Muscle of back (tissue), 13 donors: ENCODE measurements around the gene LOXHD1. TPM values are rescaled to one million over a fixed set of nuclear protein-coding genes. Genes with fewer than 3 reads are reported as not detected.

Experiments used
- DNase-seq, 3 donors: peaks; one replicate each; pipeline versions ENCODE4 v3.0.0 to v3.0.0-alpha.2; 2013
- long read RNA-seq, 9 donors: transcript quantifications; one replicate each; lab custom pipeline, GENCODE V29; 2026
- polyA plus RNA-seq, 10 donors: library from polyadenylated mRNA; unstranded; fragments of 120-200 nt; gene quantifications; one replicate each; pipeline ENCODE4 v1.2.1, GENCODE V29; 2013; ENCODE audit not compliant: insufficient read length in 10 of 10

LOXHD1 gene, protein sequence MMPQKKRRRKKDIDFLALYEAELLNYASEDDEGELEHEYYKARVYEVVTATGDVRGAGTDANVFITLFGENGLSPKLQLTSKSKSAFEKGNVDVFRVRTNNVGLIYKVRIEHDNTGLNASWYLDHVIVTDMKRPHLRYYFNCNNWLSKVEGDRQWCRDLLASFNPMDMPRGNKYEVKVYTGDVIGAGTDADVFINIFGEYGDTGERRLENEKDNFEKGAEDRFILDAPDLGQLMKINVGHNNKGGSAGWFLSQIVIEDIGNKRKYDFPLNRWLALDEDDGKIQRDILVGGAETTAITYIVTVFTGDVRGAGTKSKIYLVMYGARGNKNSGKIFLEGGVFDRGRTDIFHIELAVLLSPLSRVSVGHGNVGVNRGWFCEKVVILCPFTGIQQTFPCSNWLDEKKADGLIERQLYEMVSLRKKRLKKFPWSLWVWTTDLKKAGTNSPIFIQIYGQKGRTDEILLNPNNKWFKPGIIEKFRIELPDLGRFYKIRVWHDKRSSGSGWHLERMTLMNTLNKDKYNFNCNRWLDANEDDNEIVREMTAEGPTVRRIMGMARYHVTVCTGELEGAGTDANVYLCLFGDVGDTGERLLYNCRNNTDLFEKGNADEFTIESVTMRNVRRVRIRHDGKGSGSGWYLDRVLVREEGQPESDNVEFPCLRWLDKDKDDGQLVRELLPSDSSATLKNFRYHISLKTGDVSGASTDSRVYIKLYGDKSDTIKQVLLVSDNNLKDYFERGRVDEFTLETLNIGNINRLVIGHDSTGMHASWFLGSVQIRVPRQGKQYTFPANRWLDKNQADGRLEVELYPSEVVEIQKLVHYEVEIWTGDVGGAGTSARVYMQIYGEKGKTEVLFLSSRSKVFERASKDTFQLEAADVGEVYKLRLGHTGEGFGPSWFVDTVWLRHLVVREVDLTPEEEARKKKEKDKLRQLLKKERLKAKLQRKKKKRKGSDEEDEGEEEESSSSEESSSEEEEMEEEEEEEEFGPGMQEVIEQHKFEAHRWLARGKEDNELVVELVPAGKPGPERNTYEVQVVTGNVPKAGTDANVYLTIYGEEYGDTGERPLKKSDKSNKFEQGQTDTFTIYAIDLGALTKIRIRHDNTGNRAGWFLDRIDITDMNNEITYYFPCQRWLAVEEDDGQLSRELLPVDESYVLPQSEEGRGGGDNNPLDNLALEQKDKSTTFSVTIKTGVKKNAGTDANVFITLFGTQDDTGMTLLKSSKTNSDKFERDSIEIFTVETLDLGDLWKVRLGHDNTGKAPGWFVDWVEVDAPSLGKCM (N-terminal part only)
- 1 to 10 TPM; 1.1 to 3.6 (median 2.3) TPM for polyA plus RNA-seq
- long read RNA-seq, donor 1, result 0 reads
- long read RNA-seq, donor 2, result 0 reads
- long read RNA-seq, donor 3, result 0 reads
- long read RNA-seq, donor 4, result 0 reads
- long read RNA-seq, donor 5, result 0 reads
- long read RNA-seq, donor 6, result 0 reads
- long read RNA-seq, donor 7, result 0 reads
- long read RNA-seq, donor 8, result 0 reads
- long read RNA-seq, donor 9, result 0 reads

DNA sequence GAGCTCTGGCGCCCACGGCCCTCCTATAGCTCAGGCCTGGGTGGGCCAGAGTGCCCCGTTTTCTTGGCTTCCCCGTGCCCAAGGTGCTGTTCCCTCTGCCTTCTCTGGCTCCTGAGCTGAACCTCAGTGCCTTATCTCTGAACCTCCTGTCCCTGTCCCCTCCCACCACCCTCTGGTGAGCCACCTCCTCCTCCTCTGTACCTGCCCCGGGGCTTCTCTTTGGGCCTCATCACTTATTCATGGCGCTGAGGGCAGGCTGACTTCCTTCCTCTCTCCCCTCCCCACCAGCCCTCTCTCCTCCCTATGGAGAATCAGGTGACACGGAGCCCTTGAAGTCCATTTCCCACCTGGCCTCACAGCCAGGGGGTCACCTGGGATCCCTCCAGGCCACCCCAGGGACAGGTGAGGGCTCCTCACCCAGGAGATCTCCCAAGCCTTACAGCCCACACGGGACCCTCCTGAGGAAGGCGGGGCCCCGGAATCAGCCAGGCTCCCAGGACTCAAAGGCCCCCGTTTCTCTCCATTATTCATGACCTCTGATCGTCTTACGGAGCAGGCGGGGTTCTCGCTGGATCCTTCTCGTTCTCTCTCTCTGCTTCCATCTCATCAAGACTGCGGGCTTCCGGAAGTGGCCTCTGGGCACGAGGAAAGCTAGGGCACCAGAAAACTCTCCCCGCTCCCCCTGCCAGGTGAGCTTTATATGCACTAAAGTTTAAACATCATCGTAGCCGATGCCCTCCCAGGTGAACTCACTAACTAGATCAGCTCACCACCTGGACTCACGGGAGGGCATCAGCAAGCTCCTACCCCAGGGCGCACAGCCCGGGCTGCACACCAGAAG lies at the start of gene LOXHD1:
Gene LOXHD1, minus strand, starts transcription at position 106 of the 841 bp plus-strand sequence. CDS start 187 bp downstream, outside the sequence.
- DNase-seq, result no peak

- no peak for DNase-seq
Measured at GRCh38 chr18:46705521-46705920, 48.5 kb upstream of the LOXHD1 start.

DNA sequence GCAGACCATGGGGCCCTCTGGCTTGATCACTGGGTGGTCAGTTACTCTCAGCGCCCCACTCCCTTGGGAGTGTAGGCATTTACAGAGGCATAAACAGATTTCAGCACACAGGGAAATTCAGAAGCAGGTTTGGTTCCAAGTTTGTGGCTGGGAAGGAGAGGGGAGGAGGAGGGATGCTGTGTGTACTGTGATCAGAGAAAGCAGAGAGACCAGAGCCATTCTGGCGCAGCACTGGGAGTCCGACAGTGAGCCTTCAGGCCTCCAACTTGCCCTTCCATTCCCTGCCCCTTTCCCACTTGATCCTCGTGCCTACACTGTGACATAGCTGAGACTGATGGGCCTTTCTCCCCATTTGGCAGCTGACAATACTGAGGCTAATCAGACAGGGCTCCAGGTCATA lies 47.8 kb upstream of the LOXHD1 start:
- no peak for DNase-seq

GRCh38 chr18:46704189-46704588 lies 47.2 kb upstream of the LOXHD1 start:
- DNase-seq, result no peak

DNA sequence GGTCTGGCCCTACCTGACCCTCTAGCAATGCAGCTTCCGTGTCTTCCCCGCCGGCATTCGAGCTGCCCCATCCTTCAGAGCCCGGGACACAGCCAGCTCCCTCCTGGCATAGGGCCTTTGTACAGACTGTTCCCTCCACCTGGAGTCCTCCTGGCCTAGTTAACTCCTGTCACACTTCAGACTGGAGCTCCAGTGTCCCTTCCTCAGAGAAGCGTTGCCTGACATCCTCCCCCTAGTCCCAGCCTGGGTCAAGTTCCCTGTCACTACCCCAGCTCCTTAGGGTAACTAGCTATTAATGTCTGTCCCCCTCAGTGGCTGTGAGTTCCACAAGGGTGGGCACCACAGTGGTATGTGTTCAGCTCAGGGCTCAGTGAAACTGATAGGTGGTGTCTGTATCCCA lies 45.5 kb upstream of the LOXHD1 start:
- DNase-seq, result no peak

DNA sequence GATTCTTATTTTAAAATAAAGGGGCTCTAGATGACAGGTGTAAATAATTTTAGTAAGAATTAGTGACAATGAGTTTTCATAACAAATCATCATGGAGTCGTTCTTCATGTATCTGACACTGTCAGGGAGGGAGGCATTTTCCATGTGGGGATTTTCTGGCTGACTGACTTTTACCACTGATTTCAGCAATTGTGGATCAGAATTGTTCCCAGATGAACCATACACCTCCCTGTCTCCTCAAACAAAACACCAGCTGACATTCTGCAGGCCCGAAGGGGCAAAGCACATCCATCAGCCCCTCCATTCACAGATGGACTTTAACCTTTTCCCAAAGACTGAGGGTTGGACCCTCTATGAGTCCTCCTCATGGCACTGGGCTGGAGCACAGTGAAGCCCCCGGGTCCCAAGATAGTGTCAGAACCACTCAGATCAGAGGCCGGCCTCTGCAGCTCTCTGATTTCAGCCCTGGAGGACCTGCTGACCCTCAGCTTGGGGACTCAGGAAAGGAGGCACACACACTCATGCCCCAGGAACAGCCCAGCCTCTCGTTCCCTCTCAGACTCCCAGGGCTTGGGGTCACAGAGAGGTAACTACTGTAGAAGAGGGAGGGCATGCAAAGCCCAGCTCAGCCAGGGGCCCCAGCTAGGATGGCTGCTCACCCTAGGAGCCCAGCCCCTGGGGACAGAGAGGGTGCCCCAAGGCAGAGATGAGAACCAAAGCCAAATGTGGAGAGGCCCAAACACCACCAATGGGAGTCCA lies 43.2 kb upstream of the LOXHD1 start:
- no peak for DNase-seq

DNA sequence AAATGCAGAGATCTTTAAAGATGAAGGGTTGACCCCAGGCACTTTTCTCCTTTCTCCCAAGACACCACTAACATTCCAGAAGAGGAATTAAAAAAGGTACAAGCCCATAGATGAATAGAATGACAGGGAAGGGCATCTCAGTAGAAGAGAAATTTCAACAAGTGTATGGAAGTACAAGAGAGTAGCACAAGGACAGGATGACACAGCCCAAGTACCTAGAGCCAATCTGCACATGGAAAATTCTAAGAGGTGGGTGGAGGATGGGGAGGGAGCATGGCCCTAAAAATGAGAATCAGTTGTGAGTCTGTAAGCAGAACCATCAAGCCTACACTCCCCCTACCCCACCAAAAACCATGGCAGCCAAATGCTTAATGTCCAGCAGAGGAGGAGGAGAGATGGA lies 39.7 kb upstream of the LOXHD1 start:
- DNase-seq, result no peak

- no peak for DNase-seq
Measured at GRCh38 chr18:46696268-46696667, 39.2 kb upstream of the LOXHD1 start.

DNA sequence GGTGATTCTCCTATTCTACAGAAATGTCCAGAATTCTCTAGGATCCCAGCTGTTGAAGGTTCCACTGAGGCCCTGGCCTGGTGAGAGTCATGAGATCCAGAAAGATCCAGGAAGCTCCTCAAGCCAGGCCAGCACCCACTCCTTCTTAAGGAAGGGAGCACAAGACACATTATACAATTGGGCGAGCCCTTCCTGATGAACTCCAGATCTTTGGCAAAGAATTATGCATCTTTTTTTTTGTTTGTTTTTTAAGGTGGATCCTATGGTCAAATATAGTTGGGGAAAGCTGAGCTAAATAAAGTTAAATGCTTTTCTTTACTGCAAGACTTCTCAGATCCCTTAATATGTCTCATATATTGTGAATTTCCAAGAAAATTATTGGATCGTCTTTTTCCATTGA lies 37.0 kb upstream of the LOXHD1 start:
- DNase-seq, result peak in 1 of 3 donors; percentile 29

DNA sequence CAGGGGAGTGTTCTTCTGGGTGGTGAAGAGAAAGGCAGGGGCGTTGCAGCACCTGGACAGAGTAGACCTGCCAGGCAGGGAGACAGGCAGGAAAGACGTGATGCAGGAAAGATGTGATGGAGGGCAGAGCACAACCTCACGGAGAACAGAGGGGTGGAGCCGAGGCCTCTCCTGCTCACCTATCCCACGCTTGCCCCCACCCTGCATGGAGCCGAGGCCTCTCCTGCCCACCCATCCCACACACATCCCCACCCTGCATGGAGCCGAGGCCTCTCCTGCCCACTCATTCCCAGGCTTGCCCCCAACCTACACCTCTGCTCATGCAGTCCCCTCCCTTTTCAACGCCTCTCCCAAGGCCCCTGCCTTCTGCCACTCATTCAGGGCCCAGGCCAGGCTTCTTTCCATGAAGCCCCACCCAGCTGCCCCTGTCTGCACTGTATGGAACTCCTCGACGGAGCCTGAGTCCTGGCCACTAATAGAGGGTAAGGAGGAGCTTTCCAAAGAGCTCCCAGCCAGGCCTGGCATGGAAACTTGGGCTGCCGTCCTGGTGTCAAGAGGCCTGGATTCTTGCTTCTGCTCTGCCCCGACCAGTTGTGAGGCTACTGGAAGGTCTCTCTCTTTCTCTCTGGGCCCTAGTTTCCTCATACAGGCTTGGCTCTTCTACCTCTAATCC lies 32.0 kb upstream of the LOXHD1 start:
- DNase-seq, result no peak

- no peak for DNase-seq
Measured at GRCh38 chr18:46686186-46686585, 29.2 kb upstream of the LOXHD1 start.

DNA sequence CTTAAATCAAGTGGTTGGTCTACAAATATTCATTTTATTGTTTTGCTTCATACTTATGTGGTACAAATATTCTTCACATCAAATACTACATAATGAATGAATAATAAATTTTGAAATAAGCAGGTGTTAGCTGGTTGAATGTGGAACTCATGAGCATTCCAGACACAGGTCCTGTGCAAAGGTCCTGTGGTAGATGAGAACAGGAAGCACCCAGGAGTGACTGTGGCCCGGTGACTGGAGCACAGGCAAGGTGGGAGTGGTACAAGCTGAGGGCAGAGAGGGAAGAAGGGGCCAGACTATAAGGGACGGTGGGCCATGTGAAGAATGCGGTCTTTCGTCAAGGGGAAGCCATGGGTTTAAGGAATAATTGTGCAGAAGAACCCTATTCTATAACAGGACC lies 26.2 kb upstream of the LOXHD1 start:
- DNase-seq, result no peak

- no peak for DNase-seq
Measured at GRCh38 chr18:46680784-46681695, 24.0 kb upstream of the LOXHD1 start.

GRCh38 chr18:46679846-46680598 lies 23.0 kb upstream of the LOXHD1 start:
- DNase-seq, result no peak

- no peak for DNase-seq
Measured at GRCh38 chr18:46678785-46679399, 21.9 kb upstream of the LOXHD1 start.

DNA sequence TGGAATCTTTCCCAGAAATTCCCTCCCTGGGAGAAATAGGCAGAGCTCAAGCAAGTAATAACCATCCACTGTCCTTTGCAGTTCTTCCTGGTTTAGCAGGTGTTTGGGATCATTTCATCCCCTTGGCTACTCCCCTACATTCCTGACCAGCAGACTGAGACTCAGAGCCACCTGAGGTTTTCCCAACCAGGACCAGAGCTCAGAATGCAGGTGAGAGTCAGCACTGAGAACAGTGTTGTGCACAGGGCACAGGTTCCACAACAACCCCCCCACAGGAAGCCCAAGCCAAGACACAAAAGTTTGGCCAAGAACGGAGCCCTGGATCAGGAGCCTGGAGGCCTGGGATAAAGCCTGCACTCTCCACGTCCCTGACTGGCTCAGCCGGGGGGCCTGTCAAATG lies 21.0 kb upstream of the LOXHD1 start:
- DNase-seq, result no peak

DNA sequence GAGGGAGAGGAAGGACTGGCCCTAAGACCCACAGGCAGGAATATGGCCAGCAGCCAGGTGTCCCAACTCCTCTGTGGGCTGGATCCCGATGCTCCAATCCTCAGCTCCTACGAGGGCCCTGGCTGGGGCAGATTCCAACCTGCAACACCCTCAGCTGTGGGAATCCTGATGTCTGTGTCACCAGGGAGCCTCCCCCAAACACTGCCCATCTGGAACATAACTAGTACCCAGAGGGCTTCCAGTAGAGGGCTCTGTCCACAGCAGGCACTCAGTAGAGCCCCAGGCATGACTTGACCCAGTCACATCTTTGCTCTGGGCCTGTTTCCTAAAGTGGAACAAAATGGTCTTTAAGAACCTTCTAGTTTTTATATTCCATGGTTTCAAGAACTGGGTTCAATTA lies 20.6 kb upstream of the LOXHD1 start:
- DNase-seq, result no peak
